AG10803 (cell line): ENCODE measurements around the gene PTPA.

ENCODE experiments used
- DNase-seq: peaks from one replicate; pipeline ENCODE4 v3.0.0; 2010; ENCODE audit warnings: low read depth
- H3K4me3 ChIP-seq: 2 replicates; pipeline ENCODE4 v1.5.1; 2011; ENCODE audit warnings: mild to moderate bottlenecking, low read length, control low read depth
- CTCF ChIP-seq: conservative IDR thresholded peaks from 2 replicates; pipeline ENCODE4 v1.5.1; 2011; ENCODE audit warnings: mild to moderate bottlenecking, low read length, control low read depth, inconsistent platforms

PTPA gene

DNA sequence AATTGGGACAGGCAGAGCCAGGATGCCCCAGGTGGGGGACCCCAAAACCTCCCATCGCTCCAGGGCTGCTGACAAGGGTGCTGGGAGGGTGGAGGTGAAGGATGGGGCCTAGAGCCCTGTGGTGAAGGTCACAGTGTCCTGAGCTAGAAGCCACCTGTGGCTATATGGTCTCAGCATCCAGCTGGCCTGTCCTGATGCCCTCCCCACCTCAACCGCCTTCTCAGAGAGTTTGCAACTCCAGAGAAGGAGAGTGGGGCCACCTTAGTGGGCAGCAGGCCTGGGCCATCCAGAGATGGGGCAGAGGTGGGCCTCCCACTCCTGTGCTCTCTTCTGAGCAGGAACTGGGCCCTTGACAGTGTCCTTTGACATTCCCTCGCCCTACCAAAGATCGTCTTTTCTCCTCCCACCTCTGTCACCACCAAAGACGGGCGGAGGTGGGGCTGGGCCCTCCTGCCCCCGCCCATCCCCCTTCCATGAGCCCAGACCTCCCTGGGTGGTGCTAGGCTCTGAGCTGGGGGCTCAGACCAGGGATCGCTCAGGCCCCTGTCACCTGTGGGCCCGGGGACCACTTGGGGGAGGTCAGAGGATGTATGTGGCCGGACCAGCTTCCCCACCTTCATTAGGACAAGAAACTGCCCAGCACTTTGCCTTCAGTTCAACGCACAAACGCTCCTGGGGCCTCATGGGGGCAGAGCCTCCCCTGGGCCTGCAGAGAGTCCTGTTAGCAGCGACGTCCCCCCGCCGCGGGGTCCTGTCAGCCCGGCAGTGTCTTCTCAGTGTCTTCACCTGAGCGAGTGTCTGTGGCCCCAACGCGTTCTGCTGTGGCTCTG, 40.3 kb upstream of the PTPA start:
- no peak for TF ChIP-seq CTCF
- H3K4me3 ChIP-seq, result no peak overlapping the region
- DNase-seq, result no peak

DNA sequence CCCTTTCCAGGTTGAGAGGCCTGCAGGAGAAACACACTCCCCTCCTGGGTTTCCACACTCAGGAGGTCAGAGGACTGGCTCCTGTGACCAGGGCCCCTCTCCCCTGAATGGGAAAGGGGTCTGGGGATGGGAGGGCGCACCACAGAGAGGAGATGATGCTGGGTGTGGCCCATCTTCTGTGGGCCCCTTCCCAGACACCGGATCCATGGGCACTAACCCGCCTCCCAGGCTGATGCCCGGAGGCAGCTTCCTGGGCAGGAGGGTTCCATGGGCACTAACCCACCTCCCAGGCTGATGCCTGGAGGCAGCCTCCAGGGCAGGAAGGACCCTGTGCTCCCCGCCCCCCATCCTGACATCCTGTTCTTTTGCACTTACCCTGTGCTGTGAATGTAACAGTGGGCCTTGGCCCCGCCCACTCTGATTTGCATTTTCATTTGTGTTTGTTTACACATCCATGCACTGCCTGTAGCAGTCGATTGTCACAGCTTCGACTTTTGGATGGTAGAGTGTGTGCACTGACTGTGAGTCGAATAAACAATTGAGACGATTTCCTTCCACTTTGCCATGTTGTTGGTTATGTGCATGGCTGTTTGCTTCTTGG, 39.6 kb upstream of the PTPA start:
- DNase-seq, result no peak
- TF ChIP-seq CTCF, result no peak
- no peak overlapping the region for H3K4me3 ChIP-seq

GRCh38 chr9:129072171-129072570, 39.0 kb upstream of the PTPA start:
- no peak for TF ChIP-seq CTCF
- no peak overlapping the region for H3K4me3 ChIP-seq
- no peak for DNase-seq

DNA sequence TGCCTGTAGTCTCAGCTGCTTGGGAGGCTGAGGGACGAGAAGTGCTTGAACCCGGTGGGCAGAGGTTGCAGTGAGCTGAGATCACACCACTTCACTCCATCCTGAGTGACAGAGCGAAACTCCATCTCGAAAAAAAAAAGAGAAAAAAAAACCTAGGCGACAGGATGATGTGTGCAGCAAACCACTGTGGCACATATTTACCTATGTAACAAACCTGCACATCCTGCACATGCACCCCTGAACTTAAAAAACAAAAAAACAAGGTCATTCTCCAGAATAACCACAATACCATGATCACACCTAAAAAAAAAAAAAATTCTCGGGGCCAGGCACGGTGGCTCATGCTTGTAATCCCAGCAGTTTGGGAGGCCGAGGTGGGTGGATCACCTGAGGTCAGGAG, 37.8 kb upstream of the PTPA start:
- no peak for DNase-seq
- H3K4me3 ChIP-seq, result no peak overlapping the region
- TF ChIP-seq CTCF, result no peak

DNA sequence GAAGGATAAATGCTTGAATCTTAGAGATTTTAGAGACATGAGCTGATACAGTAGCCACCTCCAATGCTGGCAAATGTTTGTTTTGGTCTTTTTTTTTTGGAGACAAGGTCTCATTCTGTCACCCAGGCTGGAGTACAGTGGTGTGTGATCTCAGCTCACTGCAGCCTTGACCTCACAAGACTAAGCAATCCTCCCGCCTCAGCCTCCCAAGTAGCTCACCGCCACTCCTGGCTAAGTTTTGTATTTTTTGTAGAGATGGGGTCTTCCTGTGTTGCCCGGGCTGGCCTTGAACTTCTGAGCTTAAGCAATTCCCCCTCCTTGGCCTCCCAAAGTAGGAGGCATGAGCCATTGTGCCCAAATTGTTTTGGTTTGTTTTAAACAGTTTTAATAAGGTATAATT, 37.1 kb upstream of the PTPA start:
- DNase-seq, result no peak
- no peak for TF ChIP-seq CTCF
- no peak overlapping the region for H3K4me3 ChIP-seq

- no peak for TF ChIP-seq CTCF
- no peak overlapping the region for H3K4me3 ChIP-seq
- DNase-seq, result no peak
Measured at GRCh38 chr9:129075996-129076639, 35.1 kb upstream of the PTPA start.

- DNase-seq, result no peak
- H3K4me3 ChIP-seq, result no peak overlapping the region
- no peak for TF ChIP-seq CTCF
Measured at GRCh38 chr9:129076640-129077037, 34.6 kb upstream of the PTPA start.
